H1 (cell line): ENCODE results near the gene ZNF200. TPM values are rescaled to one million over a fixed set of nuclear protein-coding genes. Genes with fewer than 3 reads are reported as not detected.

Experiments used
- CTCF ChIA-PET: fragments of 300-600 bp; sonication (Branson Sonifier 250); formaldehyde crosslinking; loops from one replicate; lab custom pipeline; 2021; ENCODE audit not compliant: partially characterized antibody; lab: Charles Lee
- POLR2A ChIA-PET: fragments of 300-600 bp; sonication (Branson Sonifier 250); formaldehyde crosslinking; loops from one replicate; lab custom pipeline; 2021; ENCODE audit warnings: inconsistent platforms; ENCODE audit not compliant: partially characterized antibody; lab: Charles Lee
- DNase-seq, 2 experiments: peaks; one replicate each; pipeline versions ENCODE4 v3.0.0 to v3.0.0-alpha.2; 2010 to 2022; ENCODE audit warnings: low spot score in 2 of 2, low read depth in 1 of 2, mixed read lengths in 1 of 2
- FAIRE-seq: peaks from 2 replicates; lab custom pipeline; 2011; peaks lifted over from hg19 to GRCh38; lab: Jason Lieb, UNC
- H2AFZ ChIP-seq: 2 replicates; pipeline ENCODE4 v1.8.1; 2012; ENCODE audit warnings: low read length, inconsistent platforms
- H2AK5ac ChIP-seq: 2 replicates; pipeline ENCODE4 v1.6.1; 2013; ENCODE audit warnings: low read depth, low read length
- H2BK120ac ChIP-seq: replicated peaks from 2 replicates; pipeline ENCODE3; 2013; ENCODE audit warnings: low read depth, low read length, inconsistent platforms
- H2BK12ac ChIP-seq: 2 replicates; pipeline ENCODE4 v1.6.1; 2013; ENCODE audit warnings: low read depth, low read length
- H2BK15ac ChIP-seq: 2 replicates; pipeline ENCODE4 v1.6.1; 2013; ENCODE audit warnings: low read length
- H2BK20ac ChIP-seq: 2 replicates; pipeline ENCODE4 v1.6.1; 2013; ENCODE audit warnings: low read length
- H2BK5ac ChIP-seq: 2 replicates; pipeline ENCODE4 v1.6.1; 2013; ENCODE audit warnings: low read depth, low read length
- H3K14ac ChIP-seq: 2 replicates; pipeline ENCODE4 v1.6.1; 2013; ENCODE audit warnings: inconsistent platforms; ENCODE audit not compliant: insufficient read length
- H3K18ac ChIP-seq: 2 replicates; pipeline ENCODE4 v1.6.1; 2013; ENCODE audit warnings: low read length; ENCODE audit errors: extremely low read depth
- H3K23ac ChIP-seq: 2 replicates; pipeline ENCODE4 v1.6.1; 2013; ENCODE audit warnings: inconsistent platforms; ENCODE audit not compliant: insufficient read length
- H3K23me2 ChIP-seq: 2 replicates; pipeline ENCODE4 v1.6.1; 2013; ENCODE audit warnings: low read depth, low read length
- H3K27ac ChIP-seq: 2 replicates; pipeline ENCODE4 v1.6.1; 2011; ENCODE audit warnings: low read depth, low read length, inconsistent platforms
- H3K27me3 ChIP-seq, 4 experiments: replicated peaks in 1 of 4; 1 replicate in 1 of 4; 2 replicates in 3 of 4; pipeline versions ENCODE4 v1.6.1 to v1.8.1; 2011 to 2013; ENCODE audit warnings: low read length in 3 of 4, mild to moderate bottlenecking in 3 of 4, inconsistent platforms in 2 of 4, mixed read lengths in 2 of 4, moderate library complexity in 1 of 4; ENCODE audit not compliant: control insufficient read depth in 3 of 4, insufficient read depth in 3 of 4; ENCODE audit errors: extremely low read depth in 1 of 4
- H3K36me3 ChIP-seq, 4 experiments: 2 replicates each; pipeline versions ENCODE4 v1.6.1 to v1.8.1; 2011 to 2013; ENCODE audit warnings: mild to moderate bottlenecking in 4 of 4, low read length in 3 of 4, moderate library complexity in 2 of 4, control low read depth in 1 of 4, inconsistent platforms in 1 of 4; ENCODE audit not compliant: insufficient read depth in 4 of 4, control insufficient read depth in 2 of 4
- H3K4ac ChIP-seq: replicated peaks from 2 replicates; pipeline ENCODE3; 2013; ENCODE audit warnings: low read length, low read depth, mixed read lengths, inconsistent platforms; ENCODE audit not compliant: insufficient read length
- H3K4me1 ChIP-seq, 4 experiments: replicated peaks in 1 of 4; 1 replicate in 1 of 4; 2 replicates in 3 of 4; pipeline versions ENCODE4 v1.6.1 to v1.8.1; 2011 to 2013; ENCODE audit warnings: low read length in 3 of 4, inconsistent platforms in 2 of 4, mixed read lengths in 1 of 4; ENCODE audit not compliant: insufficient read depth in 4 of 4, control insufficient read depth in 3 of 4
- H3K4me2 ChIP-seq, 2 experiments: 2 replicates each; pipeline versions ENCODE4 v1.6.1 to v1.8.1; 2011 to 2013; ENCODE audit warnings: low read depth in 2 of 2, low read length in 2 of 2, control low read depth in 1 of 2, inconsistent platforms in 1 of 2, mild to moderate bottlenecking in 1 of 2; ENCODE audit not compliant: insufficient read depth in 1 of 2
- H3K4me3 ChIP-seq, 4 experiments: fragments of 200-600, 300-600 bp in 1 of 4; sonication (generic), shearing (Covaris generic), sonication (Bioruptor Twin) in 1 of 4; 2 replicates each; pipeline versions ENCODE4 v1.5.1 to v1.8.1; 2011 to 2016; ENCODE audit warnings: low read length in 4 of 4, low read depth in 3 of 4, control low read depth in 2 of 4, inconsistent platforms in 2 of 4, mild to moderate bottlenecking in 2 of 4, mixed read lengths in 1 of 4, moderate library complexity in 1 of 4; ENCODE audit not compliant: insufficient read depth in 2 of 4; ENCODE audit errors: extremely low read depth in 1 of 4
- H3K56ac ChIP-seq: replicated peaks from 2 replicates; pipeline ENCODE3; 2013; ENCODE audit warnings: low read depth, mild to moderate bottlenecking, mixed read lengths, low read length, inconsistent platforms; ENCODE audit not compliant: insufficient read length
- H3K79me1 ChIP-seq: 2 replicates; pipeline ENCODE4 v1.6.1; 2013; ENCODE audit warnings: low read depth, low read length, control low read depth
- H3K79me2 ChIP-seq, 2 experiments: 2 replicates each; pipeline versions ENCODE4 v1.6.1 to v1.8.1; 2012 to 2013; ENCODE audit warnings: low read length in 2 of 2, mild to moderate bottlenecking in 2 of 2, inconsistent platforms in 1 of 2; ENCODE audit not compliant: insufficient read depth in 2 of 2, control insufficient read depth in 1 of 2
- H3K9ac ChIP-seq, 4 experiments: replicated peaks in 1 of 4; 1 replicate in 1 of 4; 2 replicates in 3 of 4; pipeline versions ENCODE4 v1.6.1 to v1.8.1; 2011 to 2013; ENCODE audit warnings: low read depth in 3 of 4, low read length in 3 of 4, control low read depth in 2 of 4, mild to moderate bottlenecking in 2 of 4, moderate library complexity in 2 of 4, inconsistent platforms in 1 of 4; ENCODE audit errors: extremely low read depth in 1 of 4
- H3K9me3 ChIP-seq, 2 experiments: 2 replicates each; pipeline versions ENCODE4 v1.6.1 to v1.8.1; 2012 to 2013; ENCODE audit warnings: mild to moderate bottlenecking in 2 of 2, moderate library complexity in 2 of 2, control low read depth in 1 of 2, inconsistent platforms in 1 of 2, low read depth in 1 of 2, low read length in 1 of 2, mixed read lengths in 1 of 2; ENCODE audit not compliant: insufficient read depth in 2 of 2
- H4K20me1 ChIP-seq, 2 experiments: replicated peaks in 1 of 2; 2 replicates each; pipeline versions ENCODE3 to v1.8.1; 2011 to 2013; ENCODE audit warnings: inconsistent platforms in 2 of 2, low read length in 2 of 2, mild to moderate bottlenecking in 1 of 2; ENCODE audit not compliant: insufficient read depth in 2 of 2, control insufficient read depth in 1 of 2
- H4K5ac ChIP-seq: 2 replicates; pipeline ENCODE4 v1.6.1; 2013; ENCODE audit warnings: low read length, low read depth, mixed read lengths, inconsistent platforms; ENCODE audit not compliant: insufficient read length
- H4K8ac ChIP-seq: 2 replicates; pipeline ENCODE4 v1.8.0; 2013; ENCODE audit warnings: mild to moderate bottlenecking, moderate library complexity, low read length, inconsistent platforms; ENCODE audit not compliant: insufficient read depth; ENCODE audit errors: extremely low read depth
- H4K91ac ChIP-seq: replicated peaks from 2 replicates; pipeline ENCODE3; 2013; ENCODE audit warnings: low read length, mixed read lengths, inconsistent platforms; ENCODE audit not compliant: insufficient read length
- RFX5 ChIP-seq: IDR thresholded peaks from 2 replicates; pipeline ENCODE4 v1.6.1; 2011; ENCODE audit warnings: low read depth, low read length, improper control_type of control experiment, borderline replicate concordance
- WGBS, 2 experiments: shearing (Covaris generic) in 1 of 2; methylation state at CpG; one replicate each; pipeline versions ENCODE4 v1.1.6 to v1.1.7; 2013 to 2015; ENCODE audit warnings: low lambda C conversion rate in 2 of 2, mixed read lengths in 2 of 2, inconsistent platforms in 1 of 2, low coverage in 1 of 2, missing lambda C conversion rate in 1 of 2; ENCODE audit not compliant: insufficient replicate concordance in 2 of 2, insufficient coverage in 1 of 2, insufficient read length in 1 of 2; ENCODE audit errors: extremely low coverage in 1 of 2, missing lambda C conversion rate in 1 of 2; 5-methylcytosine and 5-hydroxymethylcytosine counted together
- polyA plus RNA-seq, 7 experiments: library from polyadenylated mRNA; depleted of rRNA in 3 of 7; stranded (reverse) in 5 of 7; unstranded in 2 of 7; fragments of >200 nt in 5 of 7; fragments of 200-250 nt in 2 of 7; gene quantifications; 1 replicate in 5 of 7; 2 replicates in 1 of 7; 4 replicates in 1 of 7; pipeline versions ENCODE4 v1.2.1 to v1.2.3, GENCODE V29; 2011 to 2013; ENCODE audit warnings: missing spikeins in 2 of 7, mixed read lengths in 2 of 7
- total RNA-seq: library from RNA; stranded (reverse); fragmentation: NEBNext Ultra II Directional; extraction: Animal tissue kit (Norgen Biotek cat#: 25700); gene quantifications from 2 replicates; pipeline ENCODE4 v1.2.1, GENCODE V29; 2021

ZNF200 gene
- total and polyA plus RNA-seq, 2 of the 8 experiments (the other 6 are each of a cell fraction or from before 2014, with no cell fraction given) = 2.7 to 9.9 TPM

DNA sequence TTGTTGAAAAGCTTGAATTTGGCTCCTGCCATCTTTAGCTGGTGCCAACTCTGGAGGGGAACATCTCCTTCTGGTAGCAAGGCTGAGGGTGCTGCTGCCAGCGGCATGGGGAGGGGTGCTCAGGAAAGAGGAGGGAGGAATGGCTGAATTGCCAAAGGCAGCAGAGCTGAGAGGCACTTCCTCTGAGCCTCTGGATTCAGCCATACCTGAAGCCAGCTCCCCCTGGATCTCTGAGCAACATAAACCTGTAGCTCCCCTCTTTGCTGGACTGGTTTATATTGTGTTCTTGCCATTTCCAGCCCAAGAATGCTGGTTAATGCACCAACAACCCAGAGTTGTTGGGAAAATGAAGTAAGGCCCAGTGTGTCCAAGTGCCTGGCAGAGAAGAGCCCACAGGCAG is 14.1 kb upstream of the ZNF200 start:
- WGBS, 2 experiments = 100% methylated on average over 1 of the region's 1 CpG; no CpG with 5 or more reads in 1 of the 2 experiments
- H3K4me2 ChIP-seq = no peak overlapping the region
- FAIRE-seq = no peak
- H3K79me1 ChIP-seq = no peaks in the 10 kb centered on the region
- no peak overlapping the region for H2BK12ac ChIP-seq
- no peak overlapping the region for H4K5ac ChIP-seq
- no peak overlapping the region for H2BK120ac ChIP-seq
- no peak overlapping the region for H2BK20ac ChIP-seq
- H3K9me3 ChIP-seq = peaks cover 32 to 33% of the 10 kb centered on the region in 2 experiments
- CTCF ChIA-PET = interaction anchor here (0.5 to 1.5 kb wide), 3 partner anchors 9 to 145 kb away, joined by 3 read pairs; no protein-coding TSS in a partner anchor
- H4K8ac ChIP-seq = no peak overlapping the region; the same call in 1 of the 2 replicates
- no peak overlapping the region for H3K14ac ChIP-seq
- no peak for TF ChIP-seq RFX5
- no peak overlapping the region for H3K23ac ChIP-seq
- H3K36me3 ChIP-seq = no peaks in the 10 kb centered on the region
- H3K23me2 ChIP-seq = no peaks in the 10 kb centered on the region
- no peak overlapping the region for H2AFZ ChIP-seq
- POLR2A ChIA-PET = interaction anchor here (1.1 kb wide), 1 partner anchor 207 kb away, joined by 5 read pairs; no protein-coding TSS in a partner anchor
- H3K27ac ChIP-seq = no peak overlapping the region
- no peak overlapping the region for H3K4me3 ChIP-seq
- H3K79me2 ChIP-seq = no peaks in the 10 kb centered on the region
- no peak overlapping the region for H3K9ac ChIP-seq
- no peaks in the 10 kb centered on the region for H3K27me3 ChIP-seq
- H2BK5ac ChIP-seq = no peak overlapping the region
- no peak overlapping the region for H3K18ac ChIP-seq
- H3K4ac ChIP-seq = no peak overlapping the region
- H2AK5ac ChIP-seq = no peak overlapping the region
- H4K91ac ChIP-seq = no peak overlapping the region
- no peaks in the 10 kb centered on the region for H4K20me1 ChIP-seq
- no peaks in the 10 kb centered on the region for H3K4me1 ChIP-seq
- DNase-seq = no peak
- no peak overlapping the region for H2BK15ac ChIP-seq
- no peak overlapping the region for H3K56ac ChIP-seq
